Keratinocyte (primary cell): ENCODE measurements around the gene HPN. TPM values are rescaled to one million over a fixed set of nuclear protein-coding genes. Genes with fewer than 3 reads are reported as not detected.

Source experiments
- DNase-seq: peaks from one replicate; pipeline ENCODE4 v3.0.0-alpha.2; 2011; ENCODE audit warnings: low read depth, missing footprints, low spot score
- FAIRE-seq: peaks from 2 replicates; lab custom pipeline; 2011; peaks lifted over from hg19 to GRCh38; lab: Jason Lieb, UNC
- H2AFZ ChIP-seq: 2 replicates; pipeline ENCODE4 v1.6.0; 2012; ENCODE audit warnings: low read length, control low read depth, inconsistent platforms; ENCODE audit not compliant: control insufficient read depth
- H3K27ac ChIP-seq: 2 replicates; pipeline ENCODE4 v1.5.1; 2011; ENCODE audit warnings: low read length; ENCODE audit not compliant: control insufficient read depth, insufficient read depth
- H3K27me3 ChIP-seq: 3 replicates; pipeline ENCODE4 v1.6.0; 2011; ENCODE audit warnings: low read length; ENCODE audit not compliant: control insufficient read depth, insufficient read depth; ENCODE audit errors: extremely low read depth
- H3K36me3 ChIP-seq, 2 experiments: 2 replicates in 1 of 2; 3 replicates in 1 of 2; pipeline ENCODE4 v1.5.1; 2011; ENCODE audit warnings: low read length in 2 of 2, mild to moderate bottlenecking in 1 of 2; ENCODE audit not compliant: control insufficient read depth in 2 of 2, insufficient read depth in 2 of 2; ENCODE audit errors: extremely low read depth in 1 of 2
- H3K4me1 ChIP-seq: 3 replicates; pipeline ENCODE4 v1.5.1; 2011; ENCODE audit warnings: low read length; ENCODE audit not compliant: control insufficient read depth, insufficient read depth; ENCODE audit errors: extremely low read depth
- H3K4me2 ChIP-seq: 3 replicates; pipeline ENCODE4 v1.6.0; 2011; ENCODE audit warnings: low read depth, low read length; ENCODE audit not compliant: control insufficient read depth, insufficient read depth; ENCODE audit errors: extremely low read depth
- H3K4me3 ChIP-seq, 3 experiments: fragments of 200-600 bp in 1 of 3; sonication (generic) in 1 of 3; 2 replicates in 2 of 3; 3 replicates in 1 of 3; pipeline ENCODE4 v1.5.1; 2011 to 2016; ENCODE audit warnings: low read length in 3 of 3, mild to moderate bottlenecking in 3 of 3, control low read depth in 2 of 3, inconsistent platforms in 1 of 3, low read depth in 1 of 3, mixed read lengths in 1 of 3, mixed run types in 1 of 3, moderate library complexity in 1 of 3; ENCODE audit not compliant: control insufficient read depth in 2 of 3, insufficient read depth in 2 of 3; ENCODE audit errors: extremely low read depth in 1 of 3
- H3K79me2 ChIP-seq: 2 replicates; pipeline ENCODE4 v1.6.0; 2012; ENCODE audit warnings: low read length; ENCODE audit not compliant: control insufficient read depth, insufficient read depth
- H3K9ac ChIP-seq: 3 replicates; pipeline ENCODE4 v1.6.0; 2011; ENCODE audit warnings: low read length; ENCODE audit not compliant: control insufficient read depth, insufficient read depth; ENCODE audit errors: extremely low read depth
- H3K9me1 ChIP-seq: 3 replicates; pipeline ENCODE4 v1.6.0; 2011; ENCODE audit warnings: low read length; ENCODE audit not compliant: control insufficient read depth, insufficient read depth; ENCODE audit errors: extremely low read depth
- H3K9me3 ChIP-seq: 2 replicates; pipeline ENCODE4 v1.5.1; 2012; ENCODE audit warnings: low read depth, low read length; ENCODE audit not compliant: control insufficient read depth
- H4K20me1 ChIP-seq: 3 replicates; pipeline ENCODE4 v1.6.0; 2011; ENCODE audit warnings: low read length; ENCODE audit not compliant: control insufficient read depth, insufficient read depth; ENCODE audit errors: extremely low read depth
- CTCF ChIP-seq, 3 experiments: IDR thresholded peaks in 1 of 3; conservative IDR thresholded peaks in 1 of 3; optimal IDR thresholded peaks in 1 of 3; 2 replicates in 2 of 3; 3 replicates in 1 of 3; pipeline versions ENCODE3 to v1.5.1; 2011; ENCODE audit warnings: low read length in 3 of 3, mild to moderate bottlenecking in 3 of 3, moderate library complexity in 2 of 3, control low read depth in 1 of 3, inconsistent platforms in 1 of 3; ENCODE audit not compliant: insufficient read depth in 2 of 3; ENCODE audit errors: extremely low read depth in 1 of 3
- EZH2 ChIP-seq: IDR thresholded peaks from one replicate; pipeline ENCODE4 v1.6.1; 2012; ENCODE audit warnings: inconsistent platforms, mild to moderate bottlenecking, low read length, moderate library complexity
- dilution Hi-C: fragments of 300-500 bp; cut with MboI; formaldehyde crosslinking; loops from one replicate; pipeline ENCODE4 v1.7.0; 2020; ENCODE audit warnings: low sequenced_read_pairs; ENCODE audit not compliant: extremely low pct_ligation_motif_present
- polyA plus RNA-seq, 5 experiments: library from polyadenylated mRNA; depleted of rRNA in 3 of 5; stranded (reverse) in 3 of 5; stranded (forward) in 1 of 5; unstranded in 1 of 5; fragments of >200 nt; gene quantifications; 1 replicate in 1 of 5; 2 replicates in 3 of 5; 3 replicates in 1 of 5; pipeline versions ENCODE4 v1.2.1 to v1.2.3, GENCODE V29; 2011 to 2012; ENCODE audit warnings: missing spikeins in 2 of 5, low read depth in 1 of 5, low replicate concordance in 1 of 5

The HPN gene
- polyA plus RNA-seq, 1 donor (not counting 4 experiments of a cell fraction or from before 2014, with no cell fraction given): not detected

- H3K4me3 ChIP-seq: no peak overlapping the region
- no peak overlapping the region for H3K4me2 ChIP-seq
- no peak overlapping the region for H3K9ac ChIP-seq
- no peak overlapping the region for H2AFZ ChIP-seq
- H3K36me3 ChIP-seq: no peaks in the 10 kb centered on the region
- H3K9me3 ChIP-seq: no peaks in the 10 kb centered on the region
- peak; percentile 87 for FAIRE-seq
- H3K27me3 ChIP-seq: peaks cover 10% of the 10 kb centered on the region
- no peak for TF ChIP-seq EZH2
- TF ChIP-seq CTCF (optimal IDR thresholded peaks at IDR 0.05 in 1 of 3, IDR thresholded peaks at IDR 0.05 in 1 of 3, conservative IDR thresholded peaks at IDR 0.05 in 1 of 3; ENCODE audit: extremely low read depth in 1 of 3, insufficient read depth in 2 of 3, low read length in 3 of 3): peak; percentile 93 to 99 (median 99)
- H3K79me2 ChIP-seq: no peaks in the 10 kb centered on the region
- no peaks in the 10 kb centered on the region for H3K9me1 ChIP-seq
- no peak for DNase-seq
- no peaks in the 10 kb centered on the region for H4K20me1 ChIP-seq
- peaks cover 2% of the 10 kb centered on the region for H3K4me1 ChIP-seq
- H3K27ac ChIP-seq: no peak overlapping the region
- dilution Hi-C loops: no loop called here
Observed at GRCh38 chr19:35044317-35045117, 3.0 kb downstream of the HPN start.

GRCh38 chr19:35045667-35046300, 4.3 kb downstream of the HPN start:
- H3K4me1 ChIP-seq: peaks cover 2% of the 10 kb centered on the region
- H3K36me3 ChIP-seq: no peaks in the 10 kb centered on the region
- no peaks in the 10 kb centered on the region for H3K79me2 ChIP-seq
- peak; percentile 90 for FAIRE-seq
- no peak overlapping the region for H3K4me2 ChIP-seq
- H3K27me3 ChIP-seq: peaks cover 2% of the 10 kb centered on the region
- H4K20me1 ChIP-seq: no peaks in the 10 kb centered on the region
- H3K4me3 ChIP-seq: no peak overlapping the region
- H2AFZ ChIP-seq: no peak overlapping the region
- no peaks in the 10 kb centered on the region for H3K9me1 ChIP-seq
- dilution Hi-C loops: no loop called here
- no peak overlapping the region for H3K27ac ChIP-seq
- TF ChIP-seq EZH2 (no peak), CTCF (optimal IDR thresholded peaks at IDR 0.05 in 1 of 3, IDR thresholded peaks at IDR 0.05 in 1 of 3, conservative IDR thresholded peaks at IDR 0.05 in 1 of 3; ENCODE audit: extremely low read depth in 1 of 3, insufficient read depth in 2 of 3, low read length in 3 of 3) (peak; percentile 58 to 65 (median 64))
- no peaks in the 10 kb centered on the region for H3K9me3 ChIP-seq
- DNase-seq: no peak
- H3K9ac ChIP-seq: no peak overlapping the region
